Nephron (organoid): Measurements from ENCODE around the gene CAPNS1.
A peak's percentile ranks its signal among the peaks of the same experiment; 100 is the strongest.

Source experiments
- H3K27ac Mint-ChIP-seq, 3 experiments: 2 replicates each; pipeline ENCODE4 v1.8.0; 2020; ENCODE audit warnings: mixed read lengths in 3 of 3, mild to moderate bottlenecking in 2 of 3, moderate library complexity in 1 of 3
- H3K27me3 Mint-ChIP-seq: 2 replicates; pipeline ENCODE4 v1.8.0; 2021; ENCODE audit warnings: low read depth, mild to moderate bottlenecking, moderate library complexity, mixed read lengths
- H3K36me3 Mint-ChIP-seq: 2 replicates; pipeline ENCODE4 v1.8.0; 2020; ENCODE audit warnings: low read depth, mixed read lengths
- H3K4me1 Mint-ChIP-seq: 2 replicates; pipeline ENCODE4 v1.8.0; 2020; ENCODE audit warnings: mixed read lengths
- H3K4me3 Mint-ChIP-seq, 3 experiments: 2 replicates each; pipeline ENCODE4 v1.8.0; 2020; ENCODE audit warnings: mild to moderate bottlenecking in 3 of 3, mixed read lengths in 3 of 3, moderate library complexity in 2 of 3
- H3K9me3 Mint-ChIP-seq: 2 replicates; pipeline ENCODE4 v1.8.0; 2020; ENCODE audit warnings: mixed read lengths
- TF ChIP-seq, protein P1 (sequence below), 3 experiments: fragments of 200-600 bp; sonication (generic); IDR thresholded peaks; one replicate each; pipeline ENCODE4 v1.5.0; 2021; ENCODE audit warnings: antibody characterized with exemption in 3 of 3; ENCODE audit not compliant: unreplicated experiment in 3 of 3

The CAPNS1 gene

DNA sequence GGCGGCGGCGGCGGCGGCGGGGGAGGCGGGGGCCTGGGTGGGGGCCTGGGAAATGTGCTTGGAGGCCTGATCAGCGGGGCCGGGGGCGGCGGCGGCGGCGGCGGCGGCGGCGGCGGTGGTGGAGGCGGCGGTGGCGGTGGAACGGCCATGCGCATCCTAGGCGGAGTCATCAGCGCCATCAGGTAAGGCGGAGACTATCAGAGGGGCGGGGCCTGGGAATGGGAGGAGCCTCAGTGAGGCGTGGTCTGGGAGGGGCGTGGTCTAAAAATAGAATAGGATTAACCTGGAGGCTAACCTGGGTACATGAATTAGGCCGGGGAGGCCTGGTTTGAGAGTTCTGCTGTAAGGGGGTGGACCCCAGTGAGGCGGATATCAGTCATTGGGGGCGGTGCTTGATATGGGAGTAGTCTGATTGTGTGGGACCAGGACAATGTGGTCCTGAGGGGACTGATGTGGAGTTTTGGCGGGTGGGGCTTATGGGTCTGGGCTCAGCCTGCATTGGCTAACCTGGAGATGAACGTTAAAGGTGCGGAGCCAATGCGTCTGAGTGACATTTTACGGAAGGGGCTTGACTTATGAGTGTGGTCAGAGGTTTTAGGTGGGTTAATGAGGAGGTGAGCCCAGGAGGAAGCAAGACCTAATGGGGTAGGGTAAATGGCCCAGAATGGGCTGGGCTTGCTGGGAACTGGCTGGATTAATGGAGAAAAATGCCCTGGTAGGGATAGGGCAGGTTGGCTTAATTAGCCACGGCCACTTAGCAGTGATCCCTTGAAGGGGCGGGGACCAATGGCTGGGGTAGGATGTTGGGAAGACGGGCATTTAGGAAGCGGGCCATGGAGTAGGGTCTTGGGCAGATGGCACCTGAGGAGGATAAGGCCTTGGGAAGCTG lies 1.4 kb downstream of the CAPNS1 start:
- Mint-ChIP-seq H3K36me3 (peaks cover 40% of the 10 kb centered on the region), H3K27me3 (no peaks in the 10 kb centered on the region), H3K9me3 (no peaks in the 10 kb centered on the region), H3K27ac (peak overlapping the region; percentile 95 to 98 (median 98)), H3K4me3 (peak overlapping the region; percentile 98 to 99 (median 99)), H3K4me1 (peaks cover 9% of the 10 kb centered on the region)
- TF ChIP-seq, protein P1, sequence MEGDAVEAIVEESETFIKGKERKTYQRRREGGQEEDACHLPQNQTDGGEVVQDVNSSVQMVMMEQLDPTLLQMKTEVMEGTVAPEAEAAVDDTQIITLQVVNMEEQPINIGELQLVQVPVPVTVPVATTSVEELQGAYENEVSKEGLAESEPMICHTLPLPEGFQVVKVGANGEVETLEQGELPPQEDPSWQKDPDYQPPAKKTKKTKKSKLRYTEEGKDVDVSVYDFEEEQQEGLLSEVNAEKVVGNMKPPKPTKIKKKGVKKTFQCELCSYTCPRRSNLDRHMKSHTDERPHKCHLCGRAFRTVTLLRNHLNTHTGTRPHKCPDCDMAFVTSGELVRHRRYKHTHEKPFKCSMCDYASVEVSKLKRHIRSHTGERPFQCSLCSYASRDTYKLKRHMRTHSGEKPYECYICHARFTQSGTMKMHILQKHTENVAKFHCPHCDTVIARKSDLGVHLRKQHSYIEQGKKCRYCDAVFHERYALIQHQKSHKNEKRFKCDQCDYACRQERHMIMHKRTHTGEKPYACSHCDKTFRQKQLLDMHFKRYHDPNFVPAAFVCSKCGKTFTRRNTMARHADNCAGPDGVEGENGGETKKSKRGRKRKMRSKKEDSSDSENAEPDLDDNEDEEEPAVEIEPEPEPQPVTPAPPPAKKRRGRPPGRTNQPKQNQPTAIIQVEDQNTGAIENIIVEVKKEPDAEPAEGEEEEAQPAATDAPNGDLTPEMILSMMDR (IDR thresholded peaks at IDR 0.05; ENCODE audit: unreplicated experiment in 3 of 3) = no peak

DNA sequence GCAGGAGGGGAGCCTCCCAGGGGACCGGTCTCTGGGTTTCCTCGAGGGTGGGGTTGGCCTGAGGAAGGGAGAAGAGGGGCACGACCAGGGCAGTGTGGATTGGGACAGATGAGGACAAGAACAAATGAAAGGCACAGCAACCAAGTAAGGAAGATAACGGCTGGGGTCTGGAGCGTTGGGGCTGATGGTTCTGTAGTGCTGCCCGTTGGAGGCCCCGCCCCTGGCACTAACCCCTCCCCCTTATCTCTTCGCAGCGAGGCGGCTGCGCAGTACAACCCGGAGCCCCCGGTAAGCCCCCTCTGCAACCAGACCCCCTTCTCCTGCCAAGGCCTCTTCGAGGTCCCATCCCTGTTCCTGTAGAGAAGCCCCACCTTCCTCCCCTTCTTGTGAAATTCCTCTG lies 2.2 kb downstream of the CAPNS1 start:
- H3K27me3 Mint-ChIP-seq = no peaks in the 10 kb centered on the region
- peak overlapping the region; percentile 98 to 99 (median 99) for H3K4me3 Mint-ChIP-seq
- H3K27ac Mint-ChIP-seq = no peak overlapping the region
- peaks cover 48% of the 10 kb centered on the region for H3K36me3 Mint-ChIP-seq
- H3K9me3 Mint-ChIP-seq = no peaks in the 10 kb centered on the region
- TF ChIP-seq, protein P1 (IDR thresholded peaks at IDR 0.05; ENCODE audit: unreplicated experiment in 3 of 3) = no peak
- H3K4me1 Mint-ChIP-seq = peaks cover 9% of the 10 kb centered on the region

DNA sequence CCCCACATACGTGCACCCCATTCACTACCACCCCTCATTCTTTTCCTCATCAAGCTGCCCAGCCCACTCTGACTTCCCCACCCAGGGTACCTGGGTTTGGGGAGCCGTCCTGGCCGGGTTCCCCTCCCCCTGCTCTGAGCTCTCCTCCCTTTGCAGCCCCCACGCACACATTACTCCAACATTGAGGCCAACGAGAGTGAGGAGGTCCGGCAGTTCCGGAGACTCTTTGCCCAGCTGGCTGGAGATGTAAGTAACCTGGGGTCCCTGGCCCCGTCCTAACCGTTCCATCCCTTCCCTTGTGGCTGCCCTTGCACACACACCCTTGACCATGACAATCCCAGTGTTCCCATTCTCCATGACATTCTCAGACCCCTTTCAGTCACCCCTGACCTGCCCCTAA lies 2.6 kb downstream of the CAPNS1 start:
- TF ChIP-seq, protein P1 (IDR thresholded peaks at IDR 0.05; ENCODE audit: unreplicated experiment in 3 of 3) = no peak
- Mint-ChIP-seq H3K27ac (no peak overlapping the region), H3K4me3 (peak overlapping the region; percentile 66 to 98 (median 68)), H3K9me3 (no peaks in the 10 kb centered on the region), H3K27me3 (no peaks in the 10 kb centered on the region), H3K36me3 (peaks cover 51% of the 10 kb centered on the region), H3K4me1 (peaks cover 9% of the 10 kb centered on the region)

DNA sequence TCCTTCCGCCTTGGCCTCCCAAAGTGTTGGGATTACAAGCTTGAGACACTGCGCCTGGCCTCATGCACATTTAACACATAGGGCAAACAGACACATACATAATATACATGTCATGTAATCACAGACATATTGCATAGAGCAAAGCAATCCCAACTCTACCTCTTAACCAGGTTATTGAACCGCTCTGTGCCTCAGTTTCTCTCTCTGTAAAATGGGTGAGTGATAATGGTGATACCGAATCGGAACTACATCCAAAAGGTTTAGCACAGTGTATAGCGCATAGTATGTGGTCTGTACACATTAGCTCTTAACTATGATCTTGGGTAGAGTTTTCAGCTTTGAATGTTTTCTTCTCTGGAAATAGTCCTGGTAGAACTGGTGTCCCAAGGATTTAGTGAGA lies 4.8 kb downstream of the CAPNS1 start:
- H3K27ac Mint-ChIP-seq = no peak overlapping the region
- H3K36me3 Mint-ChIP-seq = peaks cover 67% of the 10 kb centered on the region
- peak overlapping the region in 1 of 3 experiments; percentile 34 for H3K4me3 Mint-ChIP-seq
- no peaks in the 10 kb centered on the region for H3K27me3 Mint-ChIP-seq
- H3K4me1 Mint-ChIP-seq = peaks cover 9% of the 10 kb centered on the region
- TF ChIP-seq, protein P1 (IDR thresholded peaks at IDR 0.05; ENCODE audit: unreplicated experiment in 3 of 3) = no peak
- H3K9me3 Mint-ChIP-seq = no peaks in the 10 kb centered on the region

DNA sequence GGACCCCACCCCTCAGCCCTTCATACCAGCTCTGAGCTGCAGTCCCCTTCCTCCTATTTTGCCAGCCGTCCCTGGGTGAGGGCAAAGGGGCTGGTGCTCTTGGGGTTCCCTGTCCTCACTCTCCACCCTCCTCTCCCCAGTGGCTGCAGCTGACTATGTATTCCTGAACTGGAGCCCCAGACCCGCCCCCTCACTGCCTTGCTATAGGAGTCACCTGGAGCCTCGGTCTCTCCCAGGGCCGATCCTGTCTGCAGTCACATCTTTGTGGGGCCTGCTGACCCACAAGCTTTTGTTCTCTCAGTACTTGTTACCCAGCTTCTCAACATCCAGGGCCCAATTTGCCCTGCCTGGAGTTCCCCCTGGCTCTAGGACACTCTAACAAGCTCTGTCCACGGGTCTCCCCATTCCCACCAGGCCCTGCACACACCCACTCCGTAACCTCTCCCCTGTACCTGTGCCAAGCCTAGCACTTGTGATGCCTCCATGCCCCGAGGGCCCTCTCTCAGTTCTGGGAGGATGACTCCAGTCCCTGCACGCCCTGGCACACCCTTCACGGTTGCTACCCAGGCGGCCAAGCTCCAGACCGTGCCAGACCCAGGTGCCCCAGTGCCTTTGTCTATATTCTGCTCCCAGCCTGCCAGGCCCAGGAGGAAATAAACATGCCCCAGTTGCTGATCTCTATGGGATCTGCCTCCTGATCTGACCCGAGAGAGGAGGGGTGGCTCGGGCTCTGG lies 10.0 kb downstream of the CAPNS1 start:
- TF ChIP-seq, protein P1 (IDR thresholded peaks at IDR 0.05; ENCODE audit: unreplicated experiment in 3 of 3) = no peak
- peaks cover 4% of the 10 kb centered on the region for H3K4me1 Mint-ChIP-seq
- no peak overlapping the region for H3K4me3 Mint-ChIP-seq
- no peaks in the 10 kb centered on the region for H3K27me3 Mint-ChIP-seq
- H3K9me3 Mint-ChIP-seq = no peaks in the 10 kb centered on the region
- peak overlapping the region in 1 of 3 experiments; percentile 40 for H3K27ac Mint-ChIP-seq
- peaks cover 53% of the 10 kb centered on the region for H3K36me3 Mint-ChIP-seq
